Urothelium cell line (cell line): Measurements from ENCODE around the gene PCLAF.
A peak's percentile ranks its signal among the peaks of the same experiment; 100 is the strongest.
"Not testable (repeated sequence)": the region's sequence is repeated elsewhere in the genome, so short reads cannot be mapped to it uniquely, and the experiment has no call there.

ENCODE experiments used
- DNase-seq: peaks from one replicate; pipeline ENCODE4 v3.0.0; 2011; ENCODE audit warnings: low spot score, mixed read lengths
- FAIRE-seq: peaks from 2 replicates; lab custom pipeline; 2011; peaks lifted over from hg19 to GRCh38; lab: Jason Lieb, UNC

The PCLAF gene

GRCh38 chr15:64371383-64371782 is 9.9 kb downstream of the PCLAF start:
- FAIRE-seq, DNase-seq: not testable (repeated sequence)

GRCh38 chr15:64369078-64369607 is 12.1 kb downstream of the PCLAF start:
- no peak for DNase-seq
- no peak for FAIRE-seq

- no peak for FAIRE-seq
- no peak for DNase-seq
Observed at GRCh38 chr15:64361259-64361658, 20.0 kb downstream of the PCLAF start.

- FAIRE-seq, result no peak
- DNase-seq, result no peak
Observed at GRCh38 chr15:64356710-64357040, 24.6 kb downstream of the PCLAF start.

- FAIRE-seq, result peak; percentile 91
- DNase-seq, result peak; percentile 99
Observed at GRCh38 chr15:64355944-64356709, 25.1 kb downstream of the PCLAF start, which contains the start of gene CSNK1G1. TSS of gene CSNK1G1 (minus strand) at chr15:64356173. CDS start at chr15:64300499, 55,674 bp downstream.

GRCh38 chr15:64355348-64355943 is 25.8 kb downstream of the PCLAF start:
- no peak for FAIRE-seq

GRCh38 chr15:64354688-64355344 is 26.4 kb downstream of the PCLAF start:
- DNase-seq, result no peak

More at GRCh38 chr15:64355348-64355943, 25.8 kb downstream of the PCLAF start:
- peak; percentile 37 for DNase-seq

GRCh38 chr15:64351265-64351664 is 30.0 kb downstream of the PCLAF start:
- DNase-seq, result no peak

More at GRCh38 chr15:64354688-64355344, 26.4 kb downstream of the PCLAF start:
- FAIRE-seq, result no peak

GRCh38 chr15:64349375-64349774 is 31.9 kb downstream of the PCLAF start:
- FAIRE-seq (no peak), DNase-seq (no peak)

More at GRCh38 chr15:64351265-64351664, 30.0 kb downstream of the PCLAF start:
- FAIRE-seq, result no peak

- DNase-seq (no peak), FAIRE-seq (no peak)
Observed at GRCh38 chr15:64348455-64348854, 32.8 kb downstream of the PCLAF start.

GRCh38 chr15:64346242-64346641 is 35.0 kb downstream of the PCLAF start:
- not testable (repeated sequence) for FAIRE-seq, DNase-seq

- FAIRE-seq (no peak), DNase-seq (no peak)
Observed at GRCh38 chr15:64344651-64345294, 36.5 kb downstream of the PCLAF start.

- no peak for FAIRE-seq
Observed at GRCh38 chr15:64343841-64344240, 37.4 kb downstream of the PCLAF start.

GRCh38 chr15:64343222-64343621 is 38.0 kb downstream of the PCLAF start:
- no peak for FAIRE-seq
- no peak for DNase-seq

More at GRCh38 chr15:64343841-64344240, 37.4 kb downstream of the PCLAF start:
- no peak for DNase-seq

- no peak for FAIRE-seq
- no peak for DNase-seq
Observed at GRCh38 chr15:64341961-64342360, 39.3 kb downstream of the PCLAF start.

- DNase-seq (no peak), FAIRE-seq (no peak)
Observed at GRCh38 chr15:64340355-64340754, 40.9 kb downstream of the PCLAF start.

GRCh38 chr15:64337761-64338160 is 43.5 kb downstream of the PCLAF start:
- FAIRE-seq (no peak), DNase-seq (no peak)

GRCh38 chr15:64333986-64334929 is 47.0 kb downstream of the PCLAF start:
- DNase-seq, result no peak
- no peak for FAIRE-seq

- DNase-seq (no peak), FAIRE-seq (no peak)
Observed at GRCh38 chr15:64333516-64333915, 47.7 kb downstream of the PCLAF start.

- DNase-seq, FAIRE-seq: not testable (repeated sequence)
Observed at GRCh38 chr15:64331668-64332067, 49.6 kb downstream of the PCLAF start.
